Esophagus muscularis mucosa (tissue), 4 donors: Measurements from ENCODE around the gene PLA2G12A. TPM values are rescaled to one million over a fixed set of nuclear protein-coding genes. Genes with fewer than 3 reads are reported as not detected.

ENCODE experiments used
- DNase-seq: peaks from one replicate; pipeline ENCODE4 v3.0.0-alpha.2; 2017; ENCODE audit errors: extremely low spot score
- H3K27ac ChIP-seq, 4 donors: fragments of 200-600 bp; sonication (generic); replicated peaks in 1 of 4; 1 replicate in 3 of 4; 2 replicates in 1 of 4; pipeline ENCODE4 v1.5.1; 2016 to 2019; ENCODE audit warnings: mild to moderate bottlenecking in 1 of 4
- H3K27me3 ChIP-seq, 4 donors: fragments of 200-600 bp; sonication (generic); one replicate each; pipeline versions ENCODE4 v1.5.1 to v1.6.0; 2016 to 2019
- H3K36me3 ChIP-seq, 4 donors: fragments of 200-600 bp; sonication (generic); one replicate each; pipeline ENCODE4 v1.5.1; 2016 to 2019
- H3K4me1 ChIP-seq, 4 donors: fragments of 200-600 bp; sonication (generic); one replicate each; pipeline ENCODE4 v1.5.1; 2016 to 2019
- H3K4me3 ChIP-seq, 4 donors: fragments of 200-600 bp; sonication (generic); 1 replicate in 2 of 4; 2 replicates in 2 of 4; pipeline ENCODE4 v1.5.1; 2016 to 2019; ENCODE audit warnings: mild to moderate bottlenecking in 4 of 4, moderate library complexity in 1 of 4
- H3K9me3 ChIP-seq, 4 donors: fragments of 200-600 bp; sonication (generic); 1 replicate in 3 of 4; 2 replicates in 1 of 4; pipeline ENCODE4 v1.5.1; 2016 to 2019
- EP300 ChIP-seq: sonication (generic); formaldehyde crosslinking; IDR thresholded peaks from one replicate; pipeline ENCODE4 v1.6.1; 2017; ENCODE audit warnings: antibody characterized with exemption
- POLR2A ChIP-seq: fragments of 450-650 bp; IDR thresholded peaks from one replicate; pipeline ENCODE4 v1.6.1; 2017; ENCODE audit warnings: antibody characterized with exemption, moderate library complexity, mild to moderate bottlenecking, low read depth
- POLR2AphosphoS5 ChIP-seq, 2 donors: sonication (generic); formaldehyde crosslinking; IDR thresholded peaks; one replicate each; pipeline ENCODE4 v1.6.1; 2017; ENCODE audit warnings: antibody characterized with exemption in 2 of 2
- WGBS: methylation state at CpG from one replicate; pipeline ENCODE4 v1.1.5; 2018; 5-methylcytosine and 5-hydroxymethylcytosine counted together
- intact Hi-C: fragments of 100-400 bp; cut with DNase I; formaldehyde crosslinking; loops from one replicate; pipeline ENCODE4 v1.15.1; 2023
- total RNA-seq, 4 donors: library from RNA; depleted of rRNA; stranded (reverse); fragments of >200 nt; gene quantifications; one replicate each; pipeline versions ENCODE4 v1.1.0 to v1.2.1, GENCODE V29; 2016
- TF ChIP-seq, protein P1 (sequence below), 3 experiments: fragments of 200-600 bp in 2 of 3; fragments of 450-650 bp in 1 of 3; sonication (generic) in 2 of 3; IDR thresholded peaks; one replicate each; pipeline ENCODE4 v1.5.1; 2017 to 2019; ENCODE audit warnings: antibody characterized with exemption in 3 of 3, mild to moderate bottlenecking in 2 of 3, moderate library complexity in 1 of 3

PLA2G12A gene
- total RNA-seq, 4 donors from 2014 or later = 18.8 to 24.5 (median 23.4) TPM

DNA sequence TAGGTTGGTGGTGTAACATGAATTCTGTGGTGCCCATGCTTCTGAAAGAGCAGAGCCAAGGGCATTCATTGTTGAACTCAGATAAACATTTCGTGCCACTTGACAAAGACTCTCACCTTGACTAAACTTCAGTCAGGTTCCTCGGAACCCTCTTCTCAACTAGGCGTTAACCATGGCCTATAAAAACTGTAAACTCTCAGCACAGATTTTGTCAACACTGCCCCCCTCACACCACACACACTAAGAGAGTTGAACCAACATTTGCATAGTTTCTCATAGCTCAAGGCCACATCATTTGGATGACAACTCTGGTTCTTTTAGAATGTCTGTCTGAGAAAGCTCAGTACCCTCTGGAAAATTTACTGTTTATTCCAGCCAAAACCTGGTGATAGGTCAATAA, 54.7 kb downstream of the PLA2G12A start:
- no peak overlapping the region for H3K27ac ChIP-seq
- H3K4me1 ChIP-seq = no peaks in the 10 kb centered on the region
- peaks cover 0 to 10% (median 0%) of the 10 kb centered on the region in 4 donors for H3K9me3 ChIP-seq
- no peak overlapping the region for H3K4me3 ChIP-seq
- WGBS = 94% methylated on average over 3 of the region's 3 CpGs
- TF ChIP-seq POLR2A (no peak), EP300 (no peak), POLR2AphosphoS5 (IDR thresholded peaks at IDR 0.05) (no peak)
- TF ChIP-seq, protein P1, sequence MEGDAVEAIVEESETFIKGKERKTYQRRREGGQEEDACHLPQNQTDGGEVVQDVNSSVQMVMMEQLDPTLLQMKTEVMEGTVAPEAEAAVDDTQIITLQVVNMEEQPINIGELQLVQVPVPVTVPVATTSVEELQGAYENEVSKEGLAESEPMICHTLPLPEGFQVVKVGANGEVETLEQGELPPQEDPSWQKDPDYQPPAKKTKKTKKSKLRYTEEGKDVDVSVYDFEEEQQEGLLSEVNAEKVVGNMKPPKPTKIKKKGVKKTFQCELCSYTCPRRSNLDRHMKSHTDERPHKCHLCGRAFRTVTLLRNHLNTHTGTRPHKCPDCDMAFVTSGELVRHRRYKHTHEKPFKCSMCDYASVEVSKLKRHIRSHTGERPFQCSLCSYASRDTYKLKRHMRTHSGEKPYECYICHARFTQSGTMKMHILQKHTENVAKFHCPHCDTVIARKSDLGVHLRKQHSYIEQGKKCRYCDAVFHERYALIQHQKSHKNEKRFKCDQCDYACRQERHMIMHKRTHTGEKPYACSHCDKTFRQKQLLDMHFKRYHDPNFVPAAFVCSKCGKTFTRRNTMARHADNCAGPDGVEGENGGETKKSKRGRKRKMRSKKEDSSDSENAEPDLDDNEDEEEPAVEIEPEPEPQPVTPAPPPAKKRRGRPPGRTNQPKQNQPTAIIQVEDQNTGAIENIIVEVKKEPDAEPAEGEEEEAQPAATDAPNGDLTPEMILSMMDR (IDR thresholded peaks at IDR 0.05) = no peak
- H3K36me3 ChIP-seq = no peaks in the 10 kb centered on the region
- intact Hi-C loops = no loop called here
- no peak for DNase-seq
- no peaks in the 10 kb centered on the region for H3K27me3 ChIP-seq

DNA sequence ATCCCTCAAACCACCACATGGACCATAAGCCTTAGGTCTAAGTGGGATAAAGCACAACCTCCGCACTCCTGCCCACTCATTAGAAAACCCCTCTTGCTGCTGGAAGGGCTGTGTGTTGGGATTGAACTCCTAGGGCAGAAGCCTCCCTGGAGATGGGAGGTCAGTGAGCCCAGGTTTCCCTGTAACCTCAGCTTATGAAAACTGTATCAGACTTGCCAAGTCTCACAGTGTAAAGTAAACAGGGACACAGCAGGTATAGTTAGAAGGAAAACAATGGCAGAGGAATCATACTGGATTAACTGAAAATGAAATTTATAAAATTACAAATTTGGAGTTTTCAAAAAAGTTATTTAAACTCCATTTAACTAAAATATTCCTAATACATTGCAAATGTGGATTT, 56.6 kb downstream of the PLA2G12A start:
- Histone ChIP-seq H3K27ac (no peak overlapping the region), H3K4me1 (no peaks in the 10 kb centered on the region), H3K4me3 (no peak overlapping the region), H3K36me3 (no peaks in the 10 kb centered on the region), H3K9me3 (peaks cover 0 to 10% (median 0%) of the 10 kb centered on the region in 4 donors), H3K27me3 (no peaks in the 10 kb centered on the region)
- no peak for DNase-seq
- TF ChIP-seq, protein P1 (IDR thresholded peaks at IDR 0.05) = no peak
- TF ChIP-seq EP300 (no peak), POLR2AphosphoS5 (IDR thresholded peaks at IDR 0.05) (no peak), POLR2A (no peak)
- intact Hi-C loops = no loop called here
- 89% methylated on average over 1 of the region's 1 CpG for WGBS

DNA sequence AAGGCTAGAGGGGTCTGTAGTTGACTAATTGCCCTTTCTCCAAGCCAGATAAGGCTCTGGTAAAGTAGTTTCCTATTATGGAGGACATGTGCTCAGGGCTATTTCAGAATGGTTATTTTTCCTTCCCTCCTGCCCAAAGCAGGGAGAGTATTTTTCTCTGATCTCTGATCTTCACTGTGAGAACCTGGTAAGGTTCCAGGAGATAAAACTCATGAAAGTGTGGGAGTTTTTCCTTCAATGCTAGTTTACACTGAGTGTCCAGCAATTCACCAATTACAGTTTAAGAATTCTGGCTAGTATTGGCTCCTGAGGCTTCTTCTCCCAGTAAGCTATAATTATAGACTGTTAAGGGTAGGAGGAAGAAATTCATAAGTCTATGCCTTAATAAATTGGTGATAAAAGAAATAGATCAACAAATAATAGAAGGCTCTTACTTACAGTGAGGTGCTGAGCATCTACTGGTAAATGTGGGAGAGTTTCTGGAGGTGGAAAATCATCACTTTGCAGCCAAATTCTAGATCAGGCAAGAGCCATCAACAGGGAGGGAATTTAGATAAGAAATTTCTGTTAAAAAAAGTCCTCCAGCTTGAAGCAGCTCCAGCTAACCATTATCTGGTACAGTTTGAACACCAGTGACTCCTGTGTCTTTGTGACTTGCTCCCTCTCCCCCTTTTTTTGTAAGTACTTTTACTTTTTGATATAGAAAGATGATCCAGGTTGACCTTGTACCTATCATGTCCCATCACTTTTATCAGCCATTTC, 57.5 kb downstream of the PLA2G12A start:
- intact Hi-C loops = no loop called here
- TF ChIP-seq EP300 = no peak

DNA sequence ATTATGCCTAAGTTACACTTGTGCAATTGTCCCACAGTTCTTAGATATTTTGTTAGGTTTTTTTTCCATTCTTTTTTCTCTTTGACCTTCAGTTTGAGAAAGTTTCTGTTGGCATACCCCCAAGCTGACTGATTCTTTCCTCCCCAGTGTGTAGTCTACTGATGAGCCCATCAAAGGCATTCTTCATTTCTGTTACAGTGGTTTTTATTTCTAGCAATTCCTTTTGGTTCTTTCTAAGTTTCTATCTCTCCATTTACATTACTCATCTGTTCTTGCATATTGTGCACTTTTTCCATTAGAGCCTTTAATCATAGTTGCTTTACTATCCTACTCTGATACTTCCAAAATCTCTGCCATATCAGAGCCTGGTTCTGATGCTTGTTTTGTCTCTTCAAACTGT, 58.5 kb downstream of the PLA2G12A start:
- DNase-seq = no peak
- no peaks in the 10 kb centered on the region for H3K27me3 ChIP-seq
- intact Hi-C loops = no loop called here
- no peaks in the 10 kb centered on the region for H3K36me3 ChIP-seq
- TF ChIP-seq, protein P1 (IDR thresholded peaks at IDR 0.05) = no peak
- TF ChIP-seq POLR2A (no peak), EP300 (no peak), POLR2AphosphoS5 (IDR thresholded peaks at IDR 0.05) (no peak)
- no peak overlapping the region for H3K27ac ChIP-seq
- peaks cover 0 to 10% (median 0%) of the 10 kb centered on the region in 4 donors for H3K9me3 ChIP-seq
- no peak overlapping the region for H3K4me3 ChIP-seq
- no peaks in the 10 kb centered on the region for H3K4me1 ChIP-seq

More for the DNA sequence above, 57.5 kb downstream of the PLA2G12A start:
- Histone ChIP-seq H3K27ac (no peak overlapping the region), H3K27me3 (no peaks in the 10 kb centered on the region), H3K4me1 (no peaks in the 10 kb centered on the region), H3K36me3 (no peaks in the 10 kb centered on the region), H3K9me3 (peaks cover 0 to 10% (median 0%) of the 10 kb centered on the region in 4 donors), H3K4me3 (no peak overlapping the region)
- no peak for DNase-seq

DNA sequence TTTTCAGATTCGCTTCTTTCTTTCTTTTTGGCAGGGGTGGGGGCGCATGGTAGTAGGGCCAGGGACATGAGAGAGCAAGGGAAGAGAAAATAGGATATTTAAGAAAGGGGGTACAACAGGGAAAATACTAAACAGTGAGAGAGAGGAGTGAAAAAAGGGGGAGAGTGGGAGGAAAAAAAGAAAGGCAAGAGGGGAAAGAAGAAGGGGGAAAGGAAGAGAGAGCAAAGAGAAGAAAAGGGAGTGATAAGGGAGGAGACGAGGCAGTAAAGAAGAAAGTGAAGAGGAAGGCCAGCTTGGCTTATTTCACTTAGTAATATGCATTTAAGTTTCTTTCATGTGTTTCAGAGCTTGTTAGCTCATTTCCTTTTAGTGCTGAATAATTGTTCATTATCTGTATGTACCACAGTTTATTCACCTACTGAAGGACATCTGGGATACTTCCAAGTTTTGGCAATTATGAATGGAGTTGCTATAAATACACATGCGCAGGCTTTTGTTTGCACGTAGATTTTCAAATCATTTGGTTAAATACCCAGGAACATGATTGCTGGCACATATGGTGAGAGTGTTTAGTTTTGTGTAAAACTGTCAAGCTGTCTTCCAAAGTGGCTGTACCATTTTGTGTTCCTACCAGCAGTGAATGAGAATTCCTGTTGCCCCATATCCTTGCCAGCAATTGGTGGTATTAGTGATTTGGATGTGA, 63.9 kb downstream of the PLA2G12A start:
- intact Hi-C loops = no loop called here
- TF ChIP-seq POLR2A = no peak
- TF ChIP-seq, protein P1 (IDR thresholded peaks at IDR 0.05) = no peak
- no peak for TF ChIP-seq POLR2AphosphoS5 (IDR thresholded peaks at IDR 0.05)
- no peak for TF ChIP-seq EP300
- Histone ChIP-seq H3K27me3 (no peaks in the 10 kb centered on the region), H3K27ac (no peak overlapping the region), H3K4me3 (no peak overlapping the region), H3K36me3 (peaks cover 0 to 4% (median 0%) of the 10 kb centered on the region in 4 donors), H3K4me1 (no peaks in the 10 kb centered on the region), H3K9me3 (peaks cover 0 to 2% (median 0%) of the 10 kb centered on the region in 4 donors)
- 78% methylated on average over 5 of the region's 5 CpGs for WGBS
- no peak for DNase-seq
